ENCODE data around the gene CHN1. TPM values are rescaled to one million over a fixed set of nuclear protein-coding genes. Genes with fewer than 3 reads are reported as not detected.

Gene CHN1
- total and polyA plus RNA-seq, 2 donors from 2014 or later: 6.5 to 14.1 TPM

DNA sequence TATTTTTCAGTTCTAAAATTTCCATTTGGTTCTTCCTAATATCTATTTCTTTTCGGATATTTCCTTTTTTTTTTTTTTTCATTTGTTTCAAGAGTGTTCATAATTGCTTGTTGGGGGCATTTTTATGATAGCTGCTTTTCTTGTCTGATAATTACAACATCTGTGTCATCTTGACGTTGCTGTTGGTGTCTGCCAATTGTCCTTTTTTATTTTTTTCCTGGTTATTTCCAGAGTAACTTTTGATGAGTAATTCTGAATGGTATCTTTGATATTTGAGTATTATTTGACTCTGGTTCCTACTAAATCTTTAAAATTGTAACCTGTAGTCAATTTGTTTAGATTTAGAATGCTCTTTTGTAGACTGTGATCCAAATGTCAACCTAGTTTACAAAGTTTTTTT lies 189.7 kb downstream of the CHN1 start:
- Histone ChIP-seq H3K9me3 (ENCODE audit: control insufficient read depth in 2 of 3, insufficient read depth in 1 of 3, low read length in 3 of 3) (no peaks in the 10 kb centered on the region), H3K4me3 (ENCODE audit: low read length in 3 of 3) (no peak overlapping the region), H3K9ac (ENCODE audit: low read length in 3 of 3) (no peak overlapping the region), H3K4me1 (ENCODE audit: control insufficient read depth in 2 of 3, insufficient read depth in 2 of 3, low read depth in 1 of 3, low read length in 3 of 3) (no peaks in the 10 kb centered on the region), H3K27ac (ENCODE audit: low read depth in 2 of 2, low read length in 2 of 2) (no peak overlapping the region), H3K27me3 (ENCODE audit: control insufficient read depth, insufficient read depth, low read length) (no peaks in the 10 kb centered on the region), H3K36me3 (ENCODE audit: control insufficient read depth in 2 of 3, insufficient read depth in 3 of 3, low read length in 3 of 3) (no peaks in the 10 kb centered on the region)
- TF ChIP-seq, protein P1, sequence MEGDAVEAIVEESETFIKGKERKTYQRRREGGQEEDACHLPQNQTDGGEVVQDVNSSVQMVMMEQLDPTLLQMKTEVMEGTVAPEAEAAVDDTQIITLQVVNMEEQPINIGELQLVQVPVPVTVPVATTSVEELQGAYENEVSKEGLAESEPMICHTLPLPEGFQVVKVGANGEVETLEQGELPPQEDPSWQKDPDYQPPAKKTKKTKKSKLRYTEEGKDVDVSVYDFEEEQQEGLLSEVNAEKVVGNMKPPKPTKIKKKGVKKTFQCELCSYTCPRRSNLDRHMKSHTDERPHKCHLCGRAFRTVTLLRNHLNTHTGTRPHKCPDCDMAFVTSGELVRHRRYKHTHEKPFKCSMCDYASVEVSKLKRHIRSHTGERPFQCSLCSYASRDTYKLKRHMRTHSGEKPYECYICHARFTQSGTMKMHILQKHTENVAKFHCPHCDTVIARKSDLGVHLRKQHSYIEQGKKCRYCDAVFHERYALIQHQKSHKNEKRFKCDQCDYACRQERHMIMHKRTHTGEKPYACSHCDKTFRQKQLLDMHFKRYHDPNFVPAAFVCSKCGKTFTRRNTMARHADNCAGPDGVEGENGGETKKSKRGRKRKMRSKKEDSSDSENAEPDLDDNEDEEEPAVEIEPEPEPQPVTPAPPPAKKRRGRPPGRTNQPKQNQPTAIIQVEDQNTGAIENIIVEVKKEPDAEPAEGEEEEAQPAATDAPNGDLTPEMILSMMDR (IDR thresholded peaks at IDR 0.05; ENCODE audit: borderline replicate concordance, extremely low read depth, insufficient read depth): no peak
- no peak for DNase-seq
- intact Hi-C loops (cut with DNase I): no loop called here
- FAIRE-seq: no peak

DNA sequence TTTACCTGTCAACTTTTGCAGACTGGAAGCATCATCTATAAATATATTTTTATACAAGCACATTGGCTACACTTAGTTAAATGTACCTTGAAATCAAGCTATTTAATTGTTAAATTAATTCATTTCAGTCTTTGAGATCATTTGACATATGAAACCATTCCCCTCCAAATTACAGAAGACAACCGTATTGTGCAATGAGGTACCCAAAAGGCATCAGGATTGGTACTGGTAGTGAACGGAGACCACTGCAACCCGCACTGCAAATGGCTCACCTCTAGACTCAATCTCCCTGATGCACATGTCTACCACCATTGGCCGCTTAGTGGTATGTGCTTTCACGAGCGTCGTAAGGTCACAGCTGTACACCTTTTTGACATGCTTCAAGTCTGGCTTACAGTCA lies 193.1 kb downstream of the CHN1 start:
- Histone ChIP-seq H3K27me3 (ENCODE audit: control insufficient read depth, insufficient read depth, low read length) (no peaks in the 10 kb centered on the region), H3K9ac (ENCODE audit: low read length in 3 of 3) (no peak overlapping the region), H3K4me1 (ENCODE audit: control insufficient read depth in 2 of 3, insufficient read depth in 2 of 3, low read depth in 1 of 3, low read length in 3 of 3) (no peaks in the 10 kb centered on the region), H3K9me3 (ENCODE audit: control insufficient read depth in 2 of 3, insufficient read depth in 1 of 3, low read length in 3 of 3) (no peaks in the 10 kb centered on the region), H3K27ac (ENCODE audit: low read depth in 2 of 2, low read length in 2 of 2) (no peak overlapping the region), H3K36me3 (ENCODE audit: control insufficient read depth in 2 of 3, insufficient read depth in 3 of 3, low read length in 3 of 3) (no peaks in the 10 kb centered on the region), H3K4me3 (ENCODE audit: low read length in 3 of 3) (no peak overlapping the region)
- intact Hi-C loops (cut with DNase I): no loop called here
- TF ChIP-seq, protein P1 (IDR thresholded peaks at IDR 0.05; ENCODE audit: borderline replicate concordance, extremely low read depth, insufficient read depth): no peak
- DNase-seq (no peak), FAIRE-seq (no peak)

DNA sequence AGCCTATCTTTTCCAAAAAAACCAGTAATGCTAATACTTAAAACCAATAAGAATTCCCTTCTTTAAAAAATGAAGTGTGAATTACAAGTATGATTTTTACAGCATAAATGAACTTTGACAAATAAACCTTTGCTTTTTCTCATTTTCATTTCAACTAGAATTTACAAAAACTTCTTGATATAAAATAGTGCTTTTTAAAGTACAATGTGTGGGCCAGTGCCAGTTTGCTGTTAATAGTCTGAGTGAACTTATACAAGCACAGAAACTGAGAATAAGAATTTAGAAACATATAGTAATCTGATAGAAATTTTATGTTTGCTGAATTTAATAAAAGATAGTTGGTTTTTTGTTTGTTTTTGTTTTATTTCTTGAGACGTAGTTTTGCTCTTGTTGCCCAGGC lies 197.2 kb downstream of the CHN1 start:
- Histone ChIP-seq H3K9me3 (ENCODE audit: control insufficient read depth in 2 of 3, insufficient read depth in 1 of 3, low read length in 3 of 3) (no peaks in the 10 kb centered on the region), H3K9ac (ENCODE audit: low read length in 3 of 3) (no peak overlapping the region), H3K36me3 (ENCODE audit: control insufficient read depth in 2 of 3, insufficient read depth in 3 of 3, low read length in 3 of 3) (no peaks in the 10 kb centered on the region), H3K27me3 (ENCODE audit: control insufficient read depth, insufficient read depth, low read length) (no peaks in the 10 kb centered on the region), H3K27ac (ENCODE audit: low read depth in 2 of 2, low read length in 2 of 2) (no peak overlapping the region), H3K4me3 (ENCODE audit: low read length in 3 of 3) (no peak overlapping the region), H3K4me1 (ENCODE audit: control insufficient read depth in 2 of 3, insufficient read depth in 2 of 3, low read depth in 1 of 3, low read length in 3 of 3) (no peaks in the 10 kb centered on the region)
- no peak for DNase-seq
- intact Hi-C loops (cut with DNase I): no loop called here
- TF ChIP-seq, protein P1 (IDR thresholded peaks at IDR 0.05; ENCODE audit: borderline replicate concordance, extremely low read depth, insufficient read depth): no peak
- FAIRE-seq: peak; percentile 58

DNA sequence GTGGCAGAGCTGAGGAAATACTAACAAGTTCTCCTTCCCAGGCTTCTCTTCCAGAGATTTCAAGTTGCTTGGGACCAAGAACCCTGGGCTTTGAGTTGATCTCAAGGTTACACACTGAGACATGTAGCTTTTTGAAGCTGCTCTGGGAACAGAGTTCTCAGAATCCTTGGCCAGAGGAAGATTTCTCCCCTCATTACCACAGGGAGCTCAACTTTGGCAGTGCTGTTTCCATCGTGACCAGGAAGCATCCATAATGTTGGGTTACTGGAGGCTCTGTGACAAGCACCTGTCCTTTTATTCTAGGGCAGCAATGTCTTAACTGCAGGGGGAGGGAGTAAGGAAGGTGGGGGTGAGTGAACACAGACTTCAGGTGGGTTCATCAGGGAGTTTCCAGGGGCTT lies 199.4 kb downstream of the CHN1 start:
- H3K9me3 ChIP-seq (ENCODE audit: control insufficient read depth in 2 of 3, insufficient read depth in 1 of 3, low read length in 3 of 3): no peaks in the 10 kb centered on the region
- H3K27ac ChIP-seq (ENCODE audit: low read depth in 2 of 2, low read length in 2 of 2): no peak overlapping the region
- no peaks in the 10 kb centered on the region for H3K4me1 ChIP-seq (ENCODE audit: control insufficient read depth in 2 of 3, insufficient read depth in 2 of 3, low read depth in 1 of 3, low read length in 3 of 3)
- H3K9ac ChIP-seq (ENCODE audit: low read length in 3 of 3): no peak overlapping the region
- no peaks in the 10 kb centered on the region for H3K27me3 ChIP-seq (ENCODE audit: control insufficient read depth, insufficient read depth, low read length)
- FAIRE-seq (no peak), DNase-seq (no peak)
- no peak overlapping the region for H3K4me3 ChIP-seq (ENCODE audit: low read length in 3 of 3)
- TF ChIP-seq, protein P1 (IDR thresholded peaks at IDR 0.05; ENCODE audit: borderline replicate concordance, extremely low read depth, insufficient read depth): no peak
- no peaks in the 10 kb centered on the region for H3K36me3 ChIP-seq (ENCODE audit: control insufficient read depth in 2 of 3, insufficient read depth in 3 of 3, low read length in 3 of 3)
- intact Hi-C loops (cut with DNase I): no loop called here

Data from kidney (tissue), 14 donors.